Left ventricle myocardium superior (tissue), 1 donor: ENCODE results near the gene CXCL1. TPM values are rescaled to one million over a fixed set of nuclear protein-coding genes. Genes with fewer than 3 reads are reported as not detected.

ENCODE experiments used
- ATAC-seq: fragments of 200-7000 bp; cut with Tn5 transposase; one replicate; pipeline ENCODE4 v1.9.1; 2020; ENCODE audit warnings: mild to moderate bottlenecking, moderate library complexity
- DNase-seq: peaks from one replicate; pipeline ENCODE4 v3.0.0-alpha.2; 2020
- intact Hi-C: fragments of 100-400 bp; cut with micrococcal nuclease; formaldehyde crosslinking; loops from one replicate; pipeline ENCODE4 v1.11.0; 2022
- total RNA-seq: library from RNA; stranded (reverse); fragmentation: NEBNext Ultra II Directional; extraction: Animal tissue kit (Norgen Biotek cat#: 25700); gene quantifications from one replicate; pipeline ENCODE4 v1.2.1, GENCODE V29; 2021
- donor health status: DM: no; HTN: yes; CAD: no; lungs with severe emphysema.

The CXCL1 gene
- total RNA-seq, 1 donor from 2014 or later: 3.0 TPM

DNA sequence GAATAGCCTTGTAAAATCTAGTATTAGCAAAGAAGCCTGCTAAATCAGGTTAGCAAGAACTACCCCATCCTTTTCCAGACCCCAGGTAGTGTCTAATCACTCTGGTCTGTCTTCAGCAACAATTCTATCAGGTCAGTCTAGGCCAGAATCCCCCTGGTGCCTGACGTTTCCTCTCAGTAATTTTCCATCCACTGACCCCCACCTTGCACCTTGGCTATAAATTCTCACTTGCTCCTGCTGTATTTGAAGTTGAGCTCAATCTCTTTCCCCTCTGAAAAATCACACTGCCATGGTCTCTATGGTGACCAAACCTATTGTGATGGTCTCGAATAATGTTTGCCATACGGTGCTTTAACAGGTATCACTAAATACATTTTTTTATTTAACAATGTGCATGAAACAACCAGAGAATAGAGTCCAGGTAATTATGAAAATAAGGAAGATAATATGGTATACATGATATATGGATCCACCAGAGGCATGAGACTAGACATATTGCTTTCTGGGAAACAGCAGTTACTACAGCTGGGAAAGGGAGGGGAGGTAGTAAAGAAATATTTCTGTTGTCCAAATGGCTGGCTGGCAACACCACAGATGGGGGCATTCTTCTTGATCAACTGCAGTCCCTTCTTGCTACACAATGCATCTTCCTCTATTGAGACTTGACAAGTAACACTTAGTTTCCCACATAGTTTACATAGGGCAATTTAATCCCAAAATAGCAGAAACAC is 33.8 kb downstream of the CXCL1 start:
- intact Hi-C loops: no loop called here
- no peak for DNase-seq
- ATAC-seq: no peak

DNA sequence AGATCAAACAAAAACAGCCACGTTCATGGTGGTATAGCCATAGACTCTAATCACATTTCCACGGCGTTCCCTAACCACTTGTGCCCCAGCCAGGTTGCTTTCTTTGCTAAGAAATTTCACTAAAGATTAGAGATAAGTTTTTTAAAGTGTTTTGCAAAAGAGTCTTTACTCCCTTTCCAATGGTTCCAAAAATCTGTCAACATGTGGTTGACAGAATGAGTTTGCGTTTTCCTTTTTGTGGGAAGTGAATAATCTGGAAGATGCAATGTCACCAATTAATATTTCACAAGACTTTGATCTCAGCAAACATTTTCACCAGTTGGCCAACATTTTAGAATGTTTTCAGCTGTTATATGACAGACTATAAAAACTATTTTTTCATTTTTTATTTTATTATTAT is 35.3 kb downstream of the CXCL1 start:
- no peak for DNase-seq
- intact Hi-C loops: no loop called here
- peak; percentile 83 for ATAC-seq

DNA sequence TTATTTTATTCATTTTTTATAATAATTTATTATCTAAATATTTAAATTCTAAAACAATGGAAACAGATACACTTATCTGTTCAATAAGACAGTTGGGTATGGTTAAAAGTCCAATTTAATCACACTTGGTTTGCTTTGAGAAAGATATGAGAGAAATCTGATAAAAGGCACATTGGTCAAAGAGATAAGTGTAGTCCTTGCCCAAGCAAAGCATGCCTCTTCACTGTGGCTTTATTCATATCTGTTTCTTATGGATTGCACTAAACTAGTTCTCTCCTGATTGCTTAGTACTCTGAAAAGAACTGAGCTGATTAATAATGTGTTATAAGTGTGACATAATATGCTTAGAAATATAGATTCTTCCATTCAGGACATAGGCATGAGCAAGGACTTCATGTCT is 39.8 kb downstream of the CXCL1 start:
- DNase-seq: no peak
- intact Hi-C loops: no loop called here
- ATAC-seq: no peak

DNA sequence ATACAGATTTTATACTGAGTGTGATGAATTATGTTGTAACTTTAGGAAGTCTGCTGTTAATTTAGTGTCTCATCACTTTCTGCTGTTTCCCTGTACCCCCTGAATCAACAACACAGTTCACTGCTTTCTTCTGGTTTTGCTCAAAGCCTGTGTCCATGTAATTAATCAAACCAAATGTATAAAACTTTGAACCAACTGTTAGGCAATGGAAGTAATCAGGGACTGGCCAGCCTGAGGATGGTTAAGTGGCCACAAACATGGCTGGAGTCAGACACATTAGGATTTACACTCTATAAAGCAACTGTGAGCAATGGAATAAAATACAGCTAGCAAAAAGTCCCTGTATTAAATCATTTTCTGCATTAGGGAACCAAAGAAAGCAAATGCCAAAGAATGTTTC is 42.6 kb downstream of the CXCL1 start:
- ATAC-seq: no peak

DNA sequence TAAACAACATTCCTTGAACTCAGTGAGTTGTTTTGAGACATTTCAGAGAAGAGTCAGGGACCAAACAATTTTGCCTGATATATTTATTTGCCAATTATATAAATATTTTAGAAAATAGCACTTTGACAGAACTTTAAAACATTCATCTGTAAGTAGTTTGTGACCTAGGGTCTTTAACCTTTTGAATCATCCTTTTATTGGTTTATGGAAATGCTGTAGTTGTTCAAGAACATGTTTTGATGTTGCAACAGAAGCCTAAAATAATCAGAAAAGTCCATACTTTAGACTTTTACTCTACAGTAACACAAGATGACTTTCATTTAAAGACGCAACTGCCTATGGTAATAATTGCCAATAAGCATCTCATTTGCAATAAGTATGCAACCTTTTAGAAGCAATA is 43.0 kb downstream of the CXCL1 start:
- no peak for DNase-seq
- no peak for ATAC-seq
- intact Hi-C loops: no loop called here

More for the DNA sequence above, 42.6 kb downstream of the CXCL1 start:
- no peak for DNase-seq
- intact Hi-C loops: no loop called here

DNA sequence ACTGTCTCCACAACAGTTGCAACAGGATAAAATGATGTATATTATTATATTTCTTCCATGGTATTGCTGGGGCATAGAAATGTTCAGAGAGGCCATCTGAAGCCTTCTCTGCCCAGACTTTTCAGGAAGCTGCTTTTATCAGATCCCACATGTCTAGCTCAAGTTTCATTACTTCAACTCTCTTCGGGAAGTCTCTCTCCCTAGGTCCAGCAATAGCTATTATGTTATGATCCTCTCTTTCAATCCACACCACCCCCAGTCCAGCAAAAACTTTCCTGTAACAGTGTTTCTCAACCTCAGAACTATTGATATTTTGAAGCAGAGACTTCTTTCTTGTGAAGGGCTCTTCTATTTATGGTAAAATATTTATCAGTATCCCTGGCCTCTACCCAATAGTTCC is 44.9 kb downstream of the CXCL1 start:
- ATAC-seq: no peak
- intact Hi-C loops: no loop called here
- no peak for DNase-seq

DNA sequence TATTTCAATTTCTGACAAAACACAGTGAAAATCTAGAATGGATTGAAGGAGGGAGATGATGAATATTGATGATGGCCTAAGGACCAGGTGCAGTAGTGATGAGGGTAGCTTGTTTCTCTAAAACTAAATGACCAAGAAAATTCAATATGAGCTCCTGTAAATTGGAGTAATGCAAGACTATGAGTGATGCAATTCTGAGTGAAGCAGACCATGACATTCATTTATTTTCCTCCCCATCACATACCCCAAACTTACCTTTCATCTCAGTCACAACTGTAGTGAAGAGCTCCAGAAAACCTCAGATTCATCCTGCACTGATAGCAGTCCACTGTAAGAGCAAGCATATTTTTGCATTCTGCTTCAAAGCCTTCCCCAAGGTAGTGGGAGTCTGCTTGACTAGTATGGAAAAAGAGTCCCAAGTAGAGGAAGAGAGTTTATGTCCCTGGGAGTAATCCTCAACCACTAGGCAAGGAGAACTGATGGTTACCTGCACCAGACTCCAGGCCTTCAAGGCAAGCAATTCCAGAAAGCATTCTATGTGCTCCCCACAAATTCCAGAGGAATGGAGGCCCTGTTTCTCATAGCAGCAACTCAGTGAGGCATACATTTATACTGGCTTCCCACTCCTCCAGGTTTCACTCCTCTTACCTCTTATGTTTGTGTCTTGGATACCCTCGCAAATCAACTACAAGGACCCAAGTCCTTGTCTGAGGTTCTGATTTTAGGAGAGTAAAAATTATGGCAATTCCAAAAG is 47.2 kb downstream of the CXCL1 start:
- ATAC-seq: no peak
- intact Hi-C loops: no loop called here
- no peak for DNase-seq

DNA sequence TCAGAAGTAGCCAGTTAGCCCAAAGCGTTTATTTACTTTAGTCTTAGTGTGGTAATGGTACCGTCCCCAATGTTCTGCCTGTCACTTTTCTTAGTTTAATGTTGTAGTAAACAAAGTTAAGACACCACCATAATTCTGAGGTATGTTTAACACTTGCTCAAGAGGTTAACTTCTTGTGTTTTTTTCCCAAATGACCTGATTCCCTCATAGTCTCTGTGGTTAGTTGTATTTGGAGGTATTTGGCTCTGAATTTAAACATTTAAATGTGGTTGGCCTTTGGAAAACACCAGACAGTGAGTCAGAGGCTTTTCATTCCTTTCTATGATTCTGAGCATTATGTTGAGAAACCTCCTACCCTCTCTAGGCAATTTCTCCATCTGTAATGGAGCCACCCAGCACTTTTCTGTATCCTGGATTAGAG is 47.9 kb downstream of the CXCL1 start:
- DNase-seq (no peak), ATAC-seq (peak; percentile 84)
- intact Hi-C loops: no loop called here

DNA sequence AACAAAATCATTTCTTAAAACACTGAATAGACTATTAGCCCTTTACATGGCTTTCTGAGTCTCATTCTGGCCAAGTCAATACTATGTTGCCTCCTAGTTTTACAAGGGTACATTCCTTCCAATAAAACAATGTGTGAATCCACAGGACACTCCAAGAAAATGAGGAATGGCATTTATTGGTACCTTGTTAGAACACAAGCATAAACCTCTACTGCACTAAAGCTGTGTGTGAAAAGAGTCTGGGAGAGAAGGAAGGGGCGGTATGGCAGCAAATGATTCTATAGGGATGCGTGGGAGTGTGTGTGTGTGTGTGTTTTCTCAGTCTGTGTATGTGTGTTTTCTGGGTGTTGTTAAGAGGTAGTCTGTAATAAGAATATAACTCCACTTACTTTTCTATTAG is 48.9 kb downstream of the CXCL1 start:
- intact Hi-C loops: no loop called here
- no peak for ATAC-seq
- no peak for DNase-seq

DNA sequence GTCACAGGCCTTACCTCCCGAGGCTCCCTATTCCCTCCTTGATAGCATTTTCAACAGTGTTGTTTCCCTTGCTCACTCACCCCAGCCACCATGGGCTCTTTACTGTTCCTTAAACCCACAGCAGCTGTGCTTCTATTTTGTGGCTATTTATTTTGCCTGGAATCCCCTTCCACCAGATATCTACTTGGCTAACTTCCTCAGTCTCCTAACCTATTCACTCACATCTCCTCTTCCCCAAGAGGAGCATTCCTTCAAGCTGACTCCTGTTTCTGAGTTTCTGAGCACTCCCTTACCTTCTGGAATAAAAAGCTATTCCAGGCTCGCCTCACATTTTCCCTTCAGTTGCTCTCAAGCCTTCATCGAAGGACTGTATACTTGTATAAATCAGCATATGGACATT is 50.5 kb downstream of the CXCL1 start:
- intact Hi-C loops: no loop called here
- DNase-seq (no peak), ATAC-seq (no peak)

Other genes starting within 250 kb of the CXCL1 start
- gene RASSF6, start 249.0 kb upstream of the CXCL1 start, total RNA-seq: not detected
- gene CXCL8, start 128.8 kb upstream of the CXCL1 start, total RNA-seq: 1.2 TPM
- 0.30 TPM for gene CXCL6, start 32.7 kb upstream of the CXCL1 start, total RNA-seq
- gene PF4V1, start 16.1 kb upstream of the CXCL1 start, total RNA-seq: not detected
- gene PF4, start 112.6 kb downstream of the CXCL1 start, total RNA-seq: not detected
- gene PPBP, start 118.8 kb downstream of the CXCL1 start, total RNA-seq: 0.74 TPM
- gene CXCL5, start 129.3 kb downstream of the CXCL1 start, total RNA-seq: not detected
- 1.3 TPM for gene CXCL3, start 169.3 kb downstream of the CXCL1 start, total RNA-seq
- 12.0 TPM for gene CXCL2, start 229.8 kb downstream of the CXCL1 start, total RNA-seq